Breast epithelium (tissue), 4 donors: ENCODE measurements around the gene YARS2. TPM values are rescaled to one million over a fixed set of nuclear protein-coding genes. Genes with fewer than 3 reads are reported as not detected.
"Not testable (repeated sequence)": the region's sequence is repeated elsewhere in the genome, so short reads cannot be mapped to it uniquely, and the experiment has no call there.

Experiments used
- DNase-seq, 2 donors: peaks; one replicate each; pipeline ENCODE4 v3.0.0-alpha.2; 2019; ENCODE audit warnings: low spot score in 2 of 2
- H3K27ac ChIP-seq, 2 donors: fragments of 200-600 bp; sonication (generic) in 1 of 2; one replicate each; pipeline ENCODE4 v1.5.1; 2016 to 2019; ENCODE audit warnings: mild to moderate bottlenecking in 1 of 2
- H3K27me3 ChIP-seq, 2 donors: fragments of 200-600 bp; sonication (generic) in 1 of 2; one replicate each; pipeline versions ENCODE4 v1.5.1 to v1.6.0; 2017 to 2019; ENCODE audit warnings: control low read depth in 1 of 2, mild to moderate bottlenecking in 1 of 2
- H3K36me3 ChIP-seq: fragments of 200-600 bp; one replicate; pipeline ENCODE4 v1.5.1; 2019
- H3K4me1 ChIP-seq, 2 donors: fragments of 200-600 bp; sonication (generic); one replicate each; pipeline ENCODE4 v1.5.1; 2016 to 2019; ENCODE audit warnings: control low read depth in 1 of 2
- H3K4me3 ChIP-seq, 3 donors: fragments of 200-600 bp; sonication (generic); 1 replicate in 2 of 3; 2 replicates in 1 of 3; pipeline ENCODE4 v1.5.1; 2016 to 2019; ENCODE audit warnings: mild to moderate bottlenecking in 3 of 3, moderate library complexity in 2 of 3
- H3K9me3 ChIP-seq, 2 donors: fragments of 200-600 bp; sonication (generic) in 1 of 2; one replicate each; pipeline ENCODE4 v1.5.1; 2016 to 2019; ENCODE audit warnings: control low read depth in 1 of 2
- CTCF ChIP-seq, 3 donors: fragments of 450-650 bp; IDR thresholded peaks; one replicate each; pipeline ENCODE4 v1.5.1; 2016 to 2017; ENCODE audit warnings: antibody characterized with exemption in 3 of 3, mild to moderate bottlenecking in 3 of 3, moderate library complexity in 3 of 3
- POLR2A ChIP-seq: fragments of 450-650 bp; IDR thresholded peaks from one replicate; pipeline ENCODE4 v1.6.1; 2016; ENCODE audit warnings: antibody characterized with exemption, mild to moderate bottlenecking, moderate library complexity
- POLR2AphosphoS5 ChIP-seq, 3 donors: sonication (generic); formaldehyde crosslinking; IDR thresholded peaks; one replicate each; pipeline ENCODE4 v1.6.1; 2017; ENCODE audit warnings: antibody characterized with exemption in 3 of 3
- intact Hi-C: fragments of 100-400 bp; cut with DNase I; formaldehyde crosslinking; loops from one replicate; pipeline ENCODE4 v1.15.1; 2023; ENCODE audit warnings: low total_unique reads
- total RNA-seq, 3 donors: library from RNA; depleted of rRNA; stranded (reverse); fragments of >200 nt; gene quantifications; one replicate each; pipeline ENCODE4 v1.1.0, GENCODE V29; 2016

The YARS2 gene
- total RNA-seq, 3 donors from 2014 or later = 23.0 to 27.4 (median 23.9) TPM

GRCh38 chr12:32705783-32706182 is 49.9 kb downstream of the YARS2 start:
- TF ChIP-seq POLR2A = no peak
- TF ChIP-seq CTCF (IDR thresholded peaks at IDR 0.05) = no peak
- TF ChIP-seq POLR2AphosphoS5 (IDR thresholded peaks at IDR 0.05) = no peak
- no peaks in the 10 kb centered on the region for H3K4me1 ChIP-seq
- intact Hi-C loops = no loop called here
- no peaks in the 10 kb centered on the region for H3K27me3 ChIP-seq
- H3K27ac ChIP-seq = no peak overlapping the region
- peaks cover 3% of the 10 kb centered on the region for H3K36me3 ChIP-seq
- H3K4me3 ChIP-seq = no peak overlapping the region
- DNase-seq = no peak
- no peaks in the 10 kb centered on the region for H3K9me3 ChIP-seq

GRCh38 chr12:32702946-32703345 is 52.8 kb downstream of the YARS2 start:
- H3K27me3 ChIP-seq = no peaks in the 10 kb centered on the region
- H3K9me3 ChIP-seq = no peaks in the 10 kb centered on the region
- intact Hi-C loops = no loop called here
- no peak for TF ChIP-seq POLR2A
- no peak for TF ChIP-seq CTCF (IDR thresholded peaks at IDR 0.05)
- TF ChIP-seq POLR2AphosphoS5 (IDR thresholded peaks at IDR 0.05) = no peak
- no peak overlapping the region for H3K4me3 ChIP-seq
- H3K27ac ChIP-seq = no peak overlapping the region
- H3K4me1 ChIP-seq = no peaks in the 10 kb centered on the region
- peaks cover 3% of the 10 kb centered on the region for H3K36me3 ChIP-seq
- DNase-seq = no peak

GRCh38 chr12:32702473-32702872 is 53.2 kb downstream of the YARS2 start:
- intact Hi-C loops = no loop called here
- Histone ChIP-seq H3K36me3 (peaks cover 3% of the 10 kb centered on the region), H3K9me3 (no peaks in the 10 kb centered on the region), H3K27ac (no peak overlapping the region), H3K4me1 (no peaks in the 10 kb centered on the region), H3K27me3 (no peaks in the 10 kb centered on the region), H3K4me3 (no peak overlapping the region)
- TF ChIP-seq CTCF (IDR thresholded peaks at IDR 0.05) = no peak
- TF ChIP-seq POLR2A = no peak
- TF ChIP-seq POLR2AphosphoS5 (IDR thresholded peaks at IDR 0.05) = no peak
- DNase-seq = no peak

GRCh38 chr12:32699437-32699836 is 56.3 kb downstream of the YARS2 start:
- intact Hi-C loops, H3K4me1 ChIP-seq, DNase-seq, H3K4me3 ChIP-seq, H3K27me3 ChIP-seq, H3K9me3 ChIP-seq, H3K36me3 ChIP-seq, H3K27ac ChIP-seq: not testable (repeated sequence)

- intact Hi-C loops = no loop called here
- DNase-seq = no peak
- Histone ChIP-seq H3K36me3 (peaks cover 3% of the 10 kb centered on the region), H3K9me3 (peaks cover 0 to 3% of the 10 kb centered on the region in 2 donors), H3K4me3 (no peak overlapping the region), H3K27me3 (no peaks in the 10 kb centered on the region), H3K27ac (no peak overlapping the region), H3K4me1 (no peaks in the 10 kb centered on the region)
- no peak for TF ChIP-seq CTCF (IDR thresholded peaks at IDR 0.05)
- TF ChIP-seq POLR2A = no peak
- TF ChIP-seq POLR2AphosphoS5 (IDR thresholded peaks at IDR 0.05) = no peak
These were observed 57.4 kb downstream of the YARS2 start for GRCh38 chr12:32698285-32698684.

GRCh38 chr12:32697445-32697844 is 58.3 kb downstream of the YARS2 start:
- intact Hi-C loops = no loop called here
- H3K27ac ChIP-seq = no peak overlapping the region

More at GRCh38 chr12:32697445-32697844, 58.3 kb downstream of the YARS2 start:
- H3K36me3 ChIP-seq = peaks cover 2% of the 10 kb centered on the region
- no peak for DNase-seq
- no peaks in the 10 kb centered on the region for H3K4me1 ChIP-seq
- TF ChIP-seq POLR2AphosphoS5 (IDR thresholded peaks at IDR 0.05) (no peak), CTCF (IDR thresholded peaks at IDR 0.05) (no peak), POLR2A (no peak)
- no peak overlapping the region for H3K4me3 ChIP-seq
- no peaks in the 10 kb centered on the region for H3K27me3 ChIP-seq
- H3K9me3 ChIP-seq = peaks cover 0 to 3% of the 10 kb centered on the region in 2 donors
